Activated CD4-positive, alpha-beta T cell treated with anti-CD3 and anti-CD28 coated beads, Interleukin-2, Interleukin-6, amounts not matched to agents 100 ng/mL and 50 ng/mL, durations not matched to agents 16 hours and 8 hours (primary cell): ENCODE results near the gene MIPEP.

Experiments
- DNase-seq: peaks from one replicate; pipeline ENCODE4 v3.0.0-alpha.2; 2020

The MIPEP gene

DNA sequence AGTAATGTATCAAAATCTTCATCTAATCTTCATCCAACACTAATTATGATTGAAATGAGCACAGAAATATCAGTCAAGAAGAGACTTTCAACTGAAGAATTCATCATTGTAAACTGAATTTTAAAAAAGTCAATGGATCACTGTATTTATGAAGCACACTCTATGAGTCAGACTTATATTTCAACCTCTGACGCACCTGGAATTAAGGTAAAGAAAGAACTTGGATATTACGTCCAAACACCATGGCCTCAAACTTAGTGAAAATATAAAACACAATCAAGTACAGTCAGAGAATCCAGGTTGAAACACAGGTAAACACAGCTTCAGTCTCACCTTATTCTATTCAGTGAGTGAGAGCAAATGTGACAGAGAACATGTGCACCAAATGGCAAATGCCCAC is 39.5 kb downstream of the MIPEP start:
- no peak for DNase-seq

GRCh38 chr13:23848646-23849141 is 40.5 kb downstream of the MIPEP start:
- no peak for DNase-seq

DNA sequence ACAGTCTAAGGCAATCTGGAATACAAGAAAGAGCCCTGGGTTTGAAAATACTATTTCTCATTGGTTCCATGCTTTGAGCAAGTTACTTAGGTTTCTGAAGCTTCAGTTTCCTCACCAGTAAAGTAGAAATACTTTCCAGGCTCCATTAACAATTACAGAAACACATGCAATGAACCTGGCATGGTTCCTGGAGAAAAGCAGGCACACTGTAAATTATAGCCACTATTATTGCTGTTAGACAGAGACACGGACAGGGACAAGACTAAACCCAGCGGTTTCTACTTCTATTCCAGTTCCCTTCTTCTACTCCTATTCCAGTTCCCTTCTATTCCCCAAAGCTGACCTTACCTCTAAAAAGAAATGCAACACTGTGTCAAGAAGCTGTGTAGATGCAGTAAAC is 41.2 kb downstream of the MIPEP start:
- no peak for DNase-seq

GRCh38 chr13:23847497-23847896 is 41.7 kb downstream of the MIPEP start:
- DNase-seq: no peak

- no peak for DNase-seq
These were observed 44.0 kb downstream of the MIPEP start for GRCh38 chr13:23845105-23845725.

GRCh38 chr13:23844132-23844531 is 45.1 kb downstream of the MIPEP start:
- DNase-seq: no peak

- no peak for DNase-seq
These were observed 45.8 kb downstream of the MIPEP start for GRCh38 chr13:23843436-23843835.

DNA sequence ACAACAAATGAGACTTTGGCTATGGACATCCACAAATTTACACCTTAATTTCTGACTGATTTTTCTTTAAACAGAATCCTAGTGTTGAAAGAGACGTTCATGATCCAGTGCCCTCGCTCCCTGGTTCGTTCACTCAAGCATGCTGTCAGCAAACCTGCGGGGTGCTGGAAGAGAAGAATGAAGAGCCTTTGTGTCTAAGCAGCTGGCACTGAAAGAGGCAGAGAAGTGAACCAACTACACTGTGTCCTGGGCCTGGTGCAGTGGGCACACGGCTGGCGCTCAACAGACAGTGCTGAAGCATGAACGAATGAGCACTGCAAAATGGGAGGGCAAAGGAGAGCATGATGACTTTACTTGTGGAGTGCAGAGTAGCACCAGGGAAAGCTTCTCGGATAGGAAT is 46.8 kb downstream of the MIPEP start:
- DNase-seq: no peak

- DNase-seq: no peak
These were observed 55.2 kb downstream of the MIPEP start for GRCh38 chr13:23833733-23834611.

- no peak for DNase-seq
These were observed 60.3 kb downstream of the MIPEP start for GRCh38 chr13:23828866-23829265.

- no peak for DNase-seq
These were observed 61.1 kb downstream of the MIPEP start for GRCh38 chr13:23828086-23828485.

DNA sequence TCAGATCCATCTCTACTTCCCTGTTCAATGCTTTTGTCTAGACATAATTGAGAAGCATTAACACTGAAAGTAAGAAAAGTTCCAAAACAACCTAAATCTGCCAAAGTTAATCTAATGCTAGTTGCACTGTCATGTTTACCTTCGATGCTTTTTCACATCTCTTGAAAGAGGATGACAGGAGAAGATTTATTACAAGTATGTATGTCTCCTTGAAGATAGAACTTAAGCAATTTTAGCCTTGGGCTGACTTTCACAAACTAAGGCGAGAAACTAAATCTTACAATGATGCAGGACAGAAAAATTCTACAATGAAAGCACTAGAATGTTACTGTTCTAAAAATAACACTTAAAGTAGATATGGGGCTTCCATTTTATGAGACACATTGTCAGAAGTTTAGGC is 64.0 kb downstream of the MIPEP start:
- DNase-seq: no peak

GRCh38 chr13:23824371-23824770 is 64.8 kb downstream of the MIPEP start:
- no peak for DNase-seq

DNA sequence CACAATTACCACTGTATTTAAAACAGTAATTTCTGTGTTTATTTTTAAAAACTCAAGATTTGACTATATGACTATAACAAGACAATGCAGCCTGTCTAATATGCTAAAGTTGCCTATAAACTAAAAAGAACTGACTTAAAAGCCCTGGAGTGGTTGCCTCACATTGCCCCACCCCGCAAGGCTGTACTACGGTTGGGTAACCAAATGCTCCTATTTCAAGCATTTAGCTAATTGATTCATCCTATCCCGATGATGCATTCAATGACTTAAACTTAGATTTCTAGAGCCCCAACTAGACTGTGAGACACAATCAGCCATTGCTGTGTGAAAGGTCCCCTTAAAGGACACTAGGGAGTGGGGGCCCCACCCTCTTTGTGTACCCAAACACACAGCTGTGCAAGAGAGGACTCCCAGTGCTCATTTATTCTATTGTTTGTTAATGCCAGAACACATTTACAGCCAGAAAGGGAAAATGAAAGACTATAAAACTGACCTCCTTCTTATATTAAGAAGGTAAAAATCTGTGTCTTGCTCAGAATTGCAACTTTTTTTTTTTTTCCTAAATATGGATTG is 66.9 kb downstream of the MIPEP start:
- DNase-seq: no peak

- no peak for DNase-seq
These were observed 68.7 kb downstream of the MIPEP start for GRCh38 chr13:23820530-23820929.

- DNase-seq: no peak
These were observed 71.4 kb downstream of the MIPEP start for GRCh38 chr13:23817830-23818229.

DNA sequence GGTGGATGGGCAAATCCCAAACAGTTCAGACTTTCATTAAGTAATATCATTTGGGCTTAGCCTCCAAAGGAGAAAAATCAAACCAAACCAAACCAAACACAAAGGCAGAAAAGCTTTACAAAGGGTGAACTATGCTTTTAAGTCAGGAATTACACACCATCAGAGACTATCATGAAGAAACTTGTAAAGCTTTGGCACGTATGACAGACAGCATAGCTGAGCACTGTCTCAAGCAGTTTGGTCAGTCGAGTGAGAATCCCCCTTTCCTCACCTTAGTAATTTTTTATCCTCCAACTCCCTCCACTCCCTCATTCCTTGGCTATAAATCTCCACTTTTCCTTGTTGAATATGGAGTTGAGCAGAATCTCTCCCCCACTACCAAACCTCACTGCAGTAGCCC is 72.1 kb downstream of the MIPEP start:
- DNase-seq: no peak

DNA sequence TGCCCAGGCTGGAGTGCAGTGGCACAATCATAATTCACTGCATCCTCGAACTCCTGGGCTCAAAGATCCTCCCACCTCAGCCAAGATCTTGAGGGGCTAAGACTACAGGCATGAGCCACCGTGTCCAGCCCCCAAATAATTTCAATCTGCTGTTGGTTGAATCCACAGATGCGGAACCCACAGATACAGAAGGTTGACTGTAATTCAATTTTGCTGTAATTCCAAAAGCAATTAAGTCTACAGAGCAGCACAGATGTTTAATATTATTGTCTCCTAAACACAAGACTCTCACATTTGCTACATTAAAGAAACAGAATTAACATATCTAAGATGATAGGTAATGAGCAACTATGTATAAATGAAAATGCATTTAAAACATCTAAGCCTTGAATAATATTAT is 75.6 kb downstream of the MIPEP start:
- no peak for DNase-seq

DNA sequence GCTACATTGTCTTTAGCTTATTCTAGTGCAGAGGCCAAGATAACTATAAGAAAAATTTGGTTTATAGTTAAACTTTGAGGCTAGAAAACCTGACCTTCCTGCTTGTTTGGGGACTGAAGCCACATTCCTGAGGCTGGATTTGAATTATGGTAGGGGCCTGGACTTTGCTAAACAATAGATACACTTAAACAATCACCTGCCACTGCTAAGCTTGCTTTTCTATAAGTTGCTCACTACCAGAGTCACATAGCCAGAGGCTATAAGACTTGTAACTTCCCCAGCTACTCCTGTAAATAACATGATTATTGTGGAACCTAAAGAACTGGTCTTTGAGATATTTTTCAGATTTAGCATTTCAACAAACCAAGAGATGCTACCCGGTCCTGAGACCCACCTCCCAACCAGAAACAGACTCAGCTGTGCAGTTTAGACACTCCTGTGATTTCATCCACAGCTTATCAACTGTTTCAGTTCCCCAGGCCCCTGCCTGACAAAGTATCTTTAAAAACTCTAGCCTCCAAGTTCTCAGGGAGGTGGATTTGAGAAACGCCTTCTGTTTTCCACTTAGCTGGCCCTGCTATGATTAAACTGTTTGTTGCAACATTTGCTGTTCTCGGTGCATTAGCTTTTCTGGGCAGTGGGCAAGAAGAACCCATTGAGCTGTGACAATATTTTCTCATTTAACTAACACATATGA is 77.7 kb downstream of the MIPEP start:
- no peak for DNase-seq

- DNase-seq: no peak
These were observed 78.4 kb downstream of the MIPEP start for GRCh38 chr13:23810685-23811240.

GRCh38 chr13:23808803-23809202 is 80.4 kb downstream of the MIPEP start:
- DNase-seq: no peak

DNA sequence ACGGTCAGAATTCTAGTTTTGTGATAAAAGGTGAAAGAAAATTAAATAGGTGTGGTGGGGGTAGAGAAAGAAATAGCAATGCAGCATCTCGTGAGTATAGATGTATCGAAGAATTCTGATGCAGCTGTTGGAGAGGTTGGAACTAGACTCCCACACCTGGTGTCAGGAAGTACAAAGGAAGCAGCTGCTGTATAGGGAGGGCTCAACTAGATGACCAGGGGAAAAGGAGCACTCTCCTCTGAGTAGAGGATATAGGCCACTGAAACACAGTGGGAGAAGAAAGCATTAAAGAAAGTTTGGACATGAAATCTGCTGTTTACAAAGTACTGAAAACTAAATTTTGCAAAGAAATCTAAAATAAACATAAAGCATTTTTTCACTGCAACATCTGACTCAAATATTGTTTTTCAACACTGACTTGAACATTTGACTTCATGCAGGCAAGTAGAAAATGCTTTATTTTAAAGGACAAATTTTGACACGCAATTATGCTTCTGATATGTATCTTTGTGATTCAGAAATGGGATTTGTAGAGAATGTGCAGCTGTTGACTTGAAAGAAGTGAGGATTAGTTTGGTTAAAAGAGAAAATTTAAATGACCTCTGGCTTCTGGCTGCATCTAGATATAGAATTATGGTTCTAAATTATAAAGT is 82.2 kb downstream of the MIPEP start:
- DNase-seq: no peak

- no peak for DNase-seq
These were observed 83.4 kb downstream of the MIPEP start for GRCh38 chr13:23805821-23806220.
